Natural killer cell treated with Interleukin-12 subunit alpha and Interleukin-12 subunit beta and Interleukin-15 and Interleukin-18, amount 100 ng/mL, for 72 hours (primary cell): ENCODE results near the gene CCDC185. TPM values are rescaled to one million over a fixed set of nuclear protein-coding genes. Genes with fewer than 3 reads are reported as not detected.
"Not testable (repeated sequence)": the region's sequence is repeated elsewhere in the genome, so short reads cannot be mapped to it uniquely, and the experiment has no call there.

Experiments used
- ATAC-seq, 2 donors: fragments of 150-1000 bp; cut with Tn5 transposase in 1 of 2; sonication (Bioruptor Pico), chemical (Tn5 transposase) in 1 of 2; 2 replicates each; pipeline ENCODE4 v1.10.0; 2021
- DNase-seq: peaks from one replicate; pipeline ENCODE4 v3.0.0; 2022; ENCODE audit warnings: low spot score
- H3K27ac Mint-ChIP-seq, 2 donors: 1 replicate in 1 of 2; 2 replicates in 1 of 2; pipeline ENCODE4 v1.8.0; 2022; ENCODE audit warnings: mixed read lengths in 2 of 2, mild to moderate bottlenecking in 1 of 2, moderate library complexity in 1 of 2
- H3K27me3 Mint-ChIP-seq, 2 donors: 1 replicate in 1 of 2; 2 replicates in 1 of 2; pipeline ENCODE4 v1.8.0; 2022; ENCODE audit warnings: mixed read lengths in 2 of 2
- H3K36me3 Mint-ChIP-seq: one replicate; pipeline ENCODE4 v1.8.0; 2022; ENCODE audit warnings: mixed read lengths
- H3K4me1 Mint-ChIP-seq, 2 donors: 1 replicate in 1 of 2; 2 replicates in 1 of 2; pipeline ENCODE4 v1.8.0; 2022; ENCODE audit warnings: low read depth in 2 of 2, mixed read lengths in 2 of 2, mild to moderate bottlenecking in 1 of 2
- H3K4me3 Mint-ChIP-seq: one replicate; pipeline ENCODE4 v1.8.0; 2022; ENCODE audit warnings: mixed read lengths
- H3K9me3 Mint-ChIP-seq: 2 replicates; pipeline ENCODE4 v1.8.0; 2022; ENCODE audit warnings: mixed read lengths
- total RNA-seq, 2 donors: library from RNA; stranded (reverse); gene quantifications; one replicate each; pipeline ENCODE4 v1.2.3, GENCODE V29; 2022

The CCDC185 gene
- total RNA-seq, 2 donors from 2014 or later, result not detected

DNA sequence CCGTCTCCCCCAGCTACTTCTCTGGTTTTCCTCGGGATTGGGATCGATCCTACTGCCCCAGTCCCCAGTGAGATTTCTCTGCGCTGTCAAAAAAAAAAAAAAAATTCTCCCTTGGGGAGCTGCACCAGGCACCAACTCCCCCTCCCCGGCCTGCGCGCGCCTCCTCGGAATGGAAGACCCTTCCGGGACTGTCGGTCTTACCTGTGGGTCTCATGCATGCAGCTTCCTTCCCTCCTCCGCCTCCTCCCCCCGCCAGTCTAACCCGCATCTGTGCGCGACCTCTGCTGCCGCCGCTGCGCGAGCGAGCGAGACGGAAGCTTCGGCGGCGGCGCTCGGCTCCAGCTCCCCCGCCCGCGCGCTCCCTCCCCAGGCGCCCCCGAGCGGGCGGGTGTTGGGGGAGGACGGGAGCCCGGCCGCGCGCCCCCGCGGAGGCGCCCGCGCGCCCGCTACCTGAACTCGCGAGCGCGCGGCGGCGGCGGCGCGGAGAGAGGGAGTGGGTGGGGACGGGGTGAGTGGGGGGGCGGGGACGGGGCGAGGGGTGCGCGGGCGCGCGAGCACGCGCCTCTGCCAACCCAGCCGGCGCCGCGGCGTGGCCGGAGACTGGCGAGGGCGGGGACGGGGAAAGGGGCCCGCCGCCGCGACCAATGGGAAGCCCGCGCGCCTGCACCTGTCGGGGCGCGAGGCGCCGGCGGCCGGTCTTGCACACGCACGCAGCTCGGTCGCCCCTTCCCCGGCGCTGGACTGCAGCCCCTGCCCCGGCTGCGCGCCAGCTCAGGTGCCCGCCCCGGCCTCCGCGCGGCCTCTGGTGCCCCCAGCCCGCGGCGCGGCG lies 29.1 kb upstream of the CCDC185 start, which contains the start of gene SUSD4:
TSS of gene SUSD4 (minus strand) at position 321 of the 829 bp plus-strand sequence. CDS start 751 bp downstream, outside the sequence.
- ATAC-seq (peak; percentile 77 to 80), DNase-seq (no peak)
- Mint-ChIP-seq H3K27me3 (peaks cover 32 to 51% of the 10 kb centered on the region in 2 donors), H3K4me1 (peaks cover 4 to 8% of the 10 kb centered on the region in 2 donors), H3K27ac (no peak within 1 kb of the TSS), H3K4me3 (peak within 1 kb of the TSS; percentile 53), H3K36me3 (no peaks in the 10 kb centered on the region), H3K9me3 (no peaks in the 10 kb centered on the region)

GRCh38 chr1:223364685-223365382 lies 28.4 kb upstream of the CCDC185 start:
- Mint-ChIP-seq H3K4me1 (peaks cover 4 to 8% of the 10 kb centered on the region in 2 donors), H3K9me3 (no peaks in the 10 kb centered on the region), H3K4me3 (peak overlapping the region; percentile 53), H3K27ac (no peak overlapping the region), H3K36me3 (no peaks in the 10 kb centered on the region), H3K27me3 (peaks cover 30 to 49% of the 10 kb centered on the region in 2 donors)
- DNase-seq, result no peak
- peak in 1 of 2 donors; percentile 17 for ATAC-seq

DNA sequence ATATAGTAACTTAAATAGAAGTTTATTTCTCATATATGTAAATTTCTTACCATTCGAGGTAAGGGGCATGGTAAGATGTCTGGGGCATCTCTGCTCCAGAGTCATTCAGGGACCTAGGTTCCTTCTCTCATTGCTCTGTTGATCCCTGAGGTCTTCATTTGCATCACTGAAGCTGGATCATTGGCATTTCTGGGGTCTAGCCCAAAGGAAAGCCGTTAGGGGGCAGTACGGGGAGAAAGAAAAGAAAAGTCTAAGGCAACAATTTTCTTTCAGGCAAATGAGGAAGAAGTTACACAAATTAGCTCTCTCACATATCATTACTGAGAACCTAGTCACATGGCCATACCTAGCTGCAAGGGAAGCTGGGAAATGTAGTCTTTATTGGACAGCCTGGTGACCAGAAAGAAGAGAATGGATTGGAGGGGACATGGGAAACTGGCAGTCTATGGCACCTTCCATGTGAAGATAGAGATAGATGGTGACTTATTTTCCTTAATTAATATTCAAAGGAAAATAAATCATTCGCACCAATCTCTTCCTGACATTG lies 19.1 kb upstream of the CCDC185 start:
- DNase-seq (no peak), ATAC-seq (no peak)
- Mint-ChIP-seq H3K9me3 (peaks cover 3% of the 10 kb centered on the region), H3K36me3 (no peaks in the 10 kb centered on the region), H3K4me1 (no peaks in the 10 kb centered on the region), H3K27ac (no peak overlapping the region), H3K27me3 (peaks cover 21 to 39% of the 10 kb centered on the region in 2 donors), H3K4me3 (no peak overlapping the region)

DNA sequence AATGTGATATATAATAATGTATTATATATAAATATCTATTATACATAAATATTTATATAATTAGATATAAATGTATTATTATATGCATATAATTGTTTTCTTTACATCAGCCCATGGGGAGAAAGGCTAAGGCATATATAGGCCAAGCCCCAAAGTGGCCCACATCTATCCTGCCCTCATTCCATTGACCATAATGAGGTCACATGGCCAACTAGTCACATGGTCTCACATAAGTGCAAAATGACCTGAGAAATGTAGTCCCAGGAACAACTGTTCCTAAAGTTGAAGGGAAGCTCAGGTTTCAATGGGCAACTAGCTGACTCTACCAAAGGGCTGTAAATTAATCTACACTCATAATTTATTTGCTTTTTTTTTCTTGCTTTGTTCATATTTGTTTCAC lies 14.5 kb upstream of the CCDC185 start:
- ATAC-seq (no peak), DNase-seq (no peak)
- Mint-ChIP-seq H3K9me3 (peaks cover 3% of the 10 kb centered on the region), H3K4me3 (no peak overlapping the region), H3K36me3 (no peaks in the 10 kb centered on the region), H3K27me3 (peaks cover 15 to 32% of the 10 kb centered on the region in 2 donors), H3K4me1 (no peaks in the 10 kb centered on the region), H3K27ac (no peak overlapping the region)

DNA sequence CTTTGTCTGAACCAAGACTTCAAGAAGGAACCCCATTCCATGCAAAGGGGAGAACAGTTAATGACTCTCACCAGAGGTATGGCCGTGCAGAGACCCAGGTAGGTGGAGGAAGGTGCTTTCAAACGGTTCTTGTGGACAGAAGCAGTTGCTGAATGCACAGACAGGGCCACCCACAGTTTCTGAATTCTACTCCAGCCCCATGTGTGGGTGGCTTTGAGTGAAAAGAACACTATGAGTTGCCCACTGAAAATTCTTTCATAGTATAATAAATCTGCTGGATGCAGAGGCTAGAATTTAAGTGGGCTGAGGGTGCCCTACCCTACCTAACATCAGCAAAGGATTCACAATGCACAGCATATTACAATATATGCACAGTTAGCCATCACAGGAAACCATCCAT lies 7.2 kb upstream of the CCDC185 start:
- no peaks in the 10 kb centered on the region for H3K36me3 Mint-ChIP-seq
- DNase-seq, result no peak
- no peaks in the 10 kb centered on the region for H3K4me1 Mint-ChIP-seq
- no peak for ATAC-seq
- peaks cover 13 to 37% of the 10 kb centered on the region in 2 donors for H3K27me3 Mint-ChIP-seq
- H3K4me3 Mint-ChIP-seq, result no peak overlapping the region
- no peak overlapping the region for H3K27ac Mint-ChIP-seq
- no peaks in the 10 kb centered on the region for H3K9me3 Mint-ChIP-seq

GRCh38 chr1:223390618-223391017 lies 2.6 kb upstream of the CCDC185 start:
- ATAC-seq (no peak), DNase-seq (no peak)
- no peak overlapping the region for H3K4me3 Mint-ChIP-seq
- H3K27me3 Mint-ChIP-seq, result peaks cover 15 to 30% of the 10 kb centered on the region in 2 donors
- H3K27ac Mint-ChIP-seq, result no peak overlapping the region
- no peaks in the 10 kb centered on the region for H3K9me3 Mint-ChIP-seq
- H3K36me3 Mint-ChIP-seq, result no peaks in the 10 kb centered on the region
- H3K4me1 Mint-ChIP-seq, result no peaks in the 10 kb centered on the region

DNA sequence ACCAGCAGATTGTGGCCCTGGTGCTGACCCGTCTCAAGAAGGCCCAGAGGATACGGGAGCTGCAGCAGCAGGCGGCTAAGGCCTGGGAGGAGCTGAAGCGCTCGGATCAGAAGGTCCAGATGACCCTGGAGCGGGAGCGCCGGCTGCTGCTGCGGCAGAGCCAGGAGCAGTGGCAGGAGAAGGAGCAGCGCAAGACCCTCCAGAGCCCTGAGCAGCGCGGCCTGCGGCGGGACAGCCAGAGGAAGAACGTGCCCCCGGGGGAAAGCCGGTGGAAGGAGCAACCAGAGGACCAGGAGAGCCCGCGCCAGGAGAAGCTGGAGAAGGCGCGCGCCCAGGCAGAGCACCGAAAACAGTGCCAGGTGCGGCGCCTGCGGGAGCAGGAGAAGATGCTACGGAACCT lies 1.0 kb downstream of the CCDC185 start:
- Mint-ChIP-seq H3K4me3 (no peak overlapping the region), H3K27me3 (peaks cover 15 to 28% of the 10 kb centered on the region in 2 donors), H3K4me1 (no peaks in the 10 kb centered on the region), H3K36me3 (no peaks in the 10 kb centered on the region), H3K27ac (no peak overlapping the region), H3K9me3 (no peaks in the 10 kb centered on the region)
- DNase-seq (no peak), ATAC-seq (peak; percentile 24 to 36)

DNA sequence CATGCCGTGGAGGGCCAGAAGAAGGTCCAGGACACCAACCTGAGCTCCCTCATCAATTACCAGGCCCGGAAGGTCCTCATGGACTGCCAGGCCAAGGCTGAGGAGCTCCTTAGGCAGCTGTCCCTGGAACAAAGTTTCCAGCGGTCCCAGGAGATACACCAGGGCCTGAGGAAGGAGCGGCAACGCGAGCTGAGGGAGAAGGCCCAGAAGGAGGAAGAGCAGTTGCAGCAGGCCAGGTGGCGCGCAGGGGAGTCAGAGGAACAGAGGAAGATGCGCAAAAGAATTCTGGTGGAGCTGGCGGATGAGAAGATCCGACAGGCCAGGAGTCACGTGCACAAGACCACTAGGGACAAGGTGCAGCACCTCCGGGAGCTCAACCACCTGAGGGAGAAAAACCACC lies 1.5 kb downstream of the CCDC185 start:
- no peak overlapping the region for H3K4me3 Mint-ChIP-seq
- ATAC-seq, result peak in 1 of 2 donors; percentile 53
- no peaks in the 10 kb centered on the region for H3K9me3 Mint-ChIP-seq
- no peaks in the 10 kb centered on the region for H3K36me3 Mint-ChIP-seq
- H3K27me3 Mint-ChIP-seq, result peaks cover 15 to 23% of the 10 kb centered on the region in 2 donors
- no peak overlapping the region for H3K27ac Mint-ChIP-seq
- no peaks in the 10 kb centered on the region for H3K4me1 Mint-ChIP-seq
- DNase-seq, result no peak

- H3K4me1 Mint-ChIP-seq, H3K4me3 Mint-ChIP-seq, H3K36me3 Mint-ChIP-seq, DNase-seq, ATAC-seq, H3K9me3 Mint-ChIP-seq, H3K27ac Mint-ChIP-seq: not testable (repeated sequence)
- H3K27me3 Mint-ChIP-seq, result peaks cover 6 to 20% of the 10 kb centered on the region in 2 donors
These were observed 6.2 kb downstream of the CCDC185 start for GRCh38 chr1:223399393-223399792.

- Mint-ChIP-seq H3K4me1 (no peaks in the 10 kb centered on the region), H3K4me3 (no peak overlapping the region), H3K27ac (no peak overlapping the region), H3K36me3 (peaks cover 10% of the 10 kb centered on the region), H3K27me3 (peaks cover 20 to 40% of the 10 kb centered on the region in 2 donors), H3K9me3 (peaks cover 10% of the 10 kb centered on the region)
- ATAC-seq (no peak), DNase-seq (no peak)
These were observed 8.9 kb downstream of the CCDC185 start for GRCh38 chr1:223401873-223402789.

DNA sequence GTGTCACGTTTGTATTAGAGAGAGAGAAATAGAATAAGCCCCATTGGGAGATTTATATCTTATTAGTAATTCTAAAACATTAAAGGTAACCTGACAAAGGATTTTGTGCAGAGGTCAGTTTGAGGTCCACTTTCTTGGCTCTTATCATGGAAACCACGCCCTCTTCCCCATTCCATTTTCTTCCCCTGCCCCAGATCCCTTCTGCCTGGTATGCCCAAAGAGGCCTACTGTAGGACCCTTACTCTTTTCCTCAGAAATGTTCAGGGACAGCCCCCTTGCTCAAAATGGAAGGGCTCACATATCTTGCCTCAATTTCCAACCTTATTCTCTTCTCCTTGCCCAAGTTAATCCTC lies 9.6 kb downstream of the CCDC185 start:
- Mint-ChIP-seq H3K4me3 (no peak overlapping the region), H3K9me3 (peaks cover 10% of the 10 kb centered on the region), H3K4me1 (no peaks in the 10 kb centered on the region), H3K36me3 (peaks cover 10% of the 10 kb centered on the region), H3K27me3 (peaks cover 22 to 46% of the 10 kb centered on the region in 2 donors), H3K27ac (no peak overlapping the region)
- no peak for ATAC-seq
- no peak for DNase-seq

GRCh38 chr1:223403184-223403815 lies 10.1 kb downstream of the CCDC185 start:
- peaks cover 10% of the 10 kb centered on the region for H3K9me3 Mint-ChIP-seq
- H3K36me3 Mint-ChIP-seq, result peaks cover 10% of the 10 kb centered on the region
- H3K4me1 Mint-ChIP-seq, result no peaks in the 10 kb centered on the region
- H3K27ac Mint-ChIP-seq, result no peak overlapping the region
- DNase-seq (no peak), ATAC-seq (no peak)
- H3K27me3 Mint-ChIP-seq, result peaks cover 23 to 51% of the 10 kb centered on the region in 2 donors
- H3K4me3 Mint-ChIP-seq, result no peak overlapping the region

DNA sequence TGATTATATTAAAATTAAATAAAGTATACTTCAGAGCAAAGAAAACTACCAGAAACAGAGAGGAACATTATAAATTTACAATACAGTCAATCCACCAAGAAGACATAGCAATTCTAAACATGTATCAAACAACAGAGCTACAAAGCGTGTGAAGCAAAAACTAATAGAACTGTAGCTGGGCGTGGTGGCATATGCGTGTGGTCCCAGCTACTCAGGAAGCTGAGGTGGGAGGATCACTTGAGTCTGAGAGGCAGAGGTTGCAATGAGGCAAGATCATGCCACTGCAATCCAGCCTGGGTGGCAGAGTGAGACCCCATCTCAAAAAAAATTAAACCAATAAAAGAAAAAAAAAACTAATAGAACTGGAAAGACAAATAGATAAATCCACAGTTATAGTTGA lies 12.3 kb downstream of the CCDC185 start:
- Mint-ChIP-seq H3K9me3 (peaks cover 10% of the 10 kb centered on the region), H3K4me3 (no peak overlapping the region), H3K4me1 (no peaks in the 10 kb centered on the region), H3K27me3 (peaks cover 23 to 51% of the 10 kb centered on the region in 2 donors), H3K27ac (no peak overlapping the region), H3K36me3 (peaks cover 10% of the 10 kb centered on the region)
- ATAC-seq (no peak), DNase-seq (no peak)
